Tibial nerve (tissue), 4 donors: Measurements from ENCODE around the gene MS4A13.

ENCODE experiments used
- EP300 ChIP-seq, 2 donors: sonication (generic); formaldehyde crosslinking; IDR thresholded peaks; one replicate each; pipeline ENCODE4 v1.6.1; 2017; ENCODE audit warnings: antibody characterized with exemption in 2 of 2, mild to moderate bottlenecking in 1 of 2
- POLR2A ChIP-seq, 2 donors: fragments of 450-650 bp; IDR thresholded peaks; one replicate each; pipeline ENCODE4 v1.6.1; 2017; ENCODE audit warnings: antibody characterized with exemption in 2 of 2, mild to moderate bottlenecking in 2 of 2, moderate library complexity in 2 of 2
- TF ChIP-seq, protein P1 (sequence below), 5 experiments: fragments of 200-600 bp in 3 of 5; fragments of 450-650 bp in 2 of 5; sonication (generic) in 3 of 5; IDR thresholded peaks; one replicate each; pipeline ENCODE4 v1.5.1; 2016 to 2019; ENCODE audit warnings: antibody characterized with exemption in 5 of 5, mild to moderate bottlenecking in 3 of 5, moderate library complexity in 2 of 5

- TF ChIP-seq POLR2A (IDR thresholded peaks at IDR 0.05) (no peak), EP300 (IDR thresholded peaks at IDR 0.05) (no peak)
- TF ChIP-seq, protein P1, sequence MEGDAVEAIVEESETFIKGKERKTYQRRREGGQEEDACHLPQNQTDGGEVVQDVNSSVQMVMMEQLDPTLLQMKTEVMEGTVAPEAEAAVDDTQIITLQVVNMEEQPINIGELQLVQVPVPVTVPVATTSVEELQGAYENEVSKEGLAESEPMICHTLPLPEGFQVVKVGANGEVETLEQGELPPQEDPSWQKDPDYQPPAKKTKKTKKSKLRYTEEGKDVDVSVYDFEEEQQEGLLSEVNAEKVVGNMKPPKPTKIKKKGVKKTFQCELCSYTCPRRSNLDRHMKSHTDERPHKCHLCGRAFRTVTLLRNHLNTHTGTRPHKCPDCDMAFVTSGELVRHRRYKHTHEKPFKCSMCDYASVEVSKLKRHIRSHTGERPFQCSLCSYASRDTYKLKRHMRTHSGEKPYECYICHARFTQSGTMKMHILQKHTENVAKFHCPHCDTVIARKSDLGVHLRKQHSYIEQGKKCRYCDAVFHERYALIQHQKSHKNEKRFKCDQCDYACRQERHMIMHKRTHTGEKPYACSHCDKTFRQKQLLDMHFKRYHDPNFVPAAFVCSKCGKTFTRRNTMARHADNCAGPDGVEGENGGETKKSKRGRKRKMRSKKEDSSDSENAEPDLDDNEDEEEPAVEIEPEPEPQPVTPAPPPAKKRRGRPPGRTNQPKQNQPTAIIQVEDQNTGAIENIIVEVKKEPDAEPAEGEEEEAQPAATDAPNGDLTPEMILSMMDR (IDR thresholded peaks at IDR 0.05) = no peak
Observed at GRCh38 chr11:60498399-60498798, 16.8 kb upstream of the MS4A13 start.
